ENCODE results near the gene ATXN1.

DNA sequence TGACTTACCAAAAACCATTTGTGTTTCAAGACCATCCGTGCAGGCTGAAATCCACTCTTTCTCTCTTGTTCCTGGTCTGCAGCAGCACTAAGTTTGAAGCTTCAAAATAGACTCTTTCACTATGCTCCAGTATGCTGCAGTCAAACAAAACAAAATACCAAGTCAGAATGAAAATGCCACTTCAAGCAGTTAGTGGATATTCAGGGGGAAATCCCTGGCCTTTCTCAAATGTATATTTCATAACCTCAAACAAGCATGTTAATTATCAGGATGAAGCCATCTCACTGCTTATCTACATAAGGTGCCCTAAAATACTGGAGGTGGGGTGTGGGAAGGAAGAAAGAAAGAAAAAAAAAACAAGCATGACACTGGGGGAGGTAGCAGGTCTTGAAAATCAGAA lies 103.5 kb downstream of the ATXN1 start:
- TF ChIP-seq, protein P1, sequence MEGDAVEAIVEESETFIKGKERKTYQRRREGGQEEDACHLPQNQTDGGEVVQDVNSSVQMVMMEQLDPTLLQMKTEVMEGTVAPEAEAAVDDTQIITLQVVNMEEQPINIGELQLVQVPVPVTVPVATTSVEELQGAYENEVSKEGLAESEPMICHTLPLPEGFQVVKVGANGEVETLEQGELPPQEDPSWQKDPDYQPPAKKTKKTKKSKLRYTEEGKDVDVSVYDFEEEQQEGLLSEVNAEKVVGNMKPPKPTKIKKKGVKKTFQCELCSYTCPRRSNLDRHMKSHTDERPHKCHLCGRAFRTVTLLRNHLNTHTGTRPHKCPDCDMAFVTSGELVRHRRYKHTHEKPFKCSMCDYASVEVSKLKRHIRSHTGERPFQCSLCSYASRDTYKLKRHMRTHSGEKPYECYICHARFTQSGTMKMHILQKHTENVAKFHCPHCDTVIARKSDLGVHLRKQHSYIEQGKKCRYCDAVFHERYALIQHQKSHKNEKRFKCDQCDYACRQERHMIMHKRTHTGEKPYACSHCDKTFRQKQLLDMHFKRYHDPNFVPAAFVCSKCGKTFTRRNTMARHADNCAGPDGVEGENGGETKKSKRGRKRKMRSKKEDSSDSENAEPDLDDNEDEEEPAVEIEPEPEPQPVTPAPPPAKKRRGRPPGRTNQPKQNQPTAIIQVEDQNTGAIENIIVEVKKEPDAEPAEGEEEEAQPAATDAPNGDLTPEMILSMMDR (IDR thresholded peaks at IDR 0.05), result no peak
- TF ChIP-seq POLR2A (IDR thresholded peaks at IDR 0.05) (no peak), EP300 (IDR thresholded peaks at IDR 0.05; ENCODE audit: low read depth) (no peak), POLR2AphosphoS5 (IDR thresholded peaks at IDR 0.05) (no peak)

All from transverse colon (tissue), 4 donors.